Urinary bladder (tissue), 4 donors: ENCODE measurements around the gene STRBP. TPM values are rescaled to one million over a fixed set of nuclear protein-coding genes. Genes with fewer than 3 reads are reported as not detected.
"Not testable (repeated sequence)": the region's sequence is repeated elsewhere in the genome, so short reads cannot be mapped to it uniquely, and the experiment has no call there.

Experiments used
- DNase-seq: peaks from one replicate; pipeline ENCODE4 v3.0.0-alpha.2; 2015; ENCODE audit errors: extremely low spot score
- H3K27ac ChIP-seq: one replicate; pipeline ENCODE4 v1.5.1; 2013; ENCODE audit warnings: low read depth, mild to moderate bottlenecking, moderate library complexity
- H3K36me3 ChIP-seq: one replicate; pipeline ENCODE4 v1.6.1; 2013; ENCODE audit warnings: mild to moderate bottlenecking, moderate library complexity; ENCODE audit not compliant: insufficient read depth
- H3K4me1 ChIP-seq: one replicate; pipeline ENCODE4 v1.6.1; 2013; ENCODE audit warnings: mild to moderate bottlenecking, moderate library complexity; ENCODE audit not compliant: insufficient read depth
- H3K4me3 ChIP-seq: one replicate; pipeline ENCODE4 v1.5.1; 2013; ENCODE audit warnings: low read depth, low read length
- WGBS: extraction: QIAGEN DNeasy Blood & Tissue Kit; methylation state at CpG from one replicate; pipeline ENCODE4 v1.1.7; 2013; 5-methylcytosine and 5-hydroxymethylcytosine counted together
- polyA plus RNA-seq: library from polyadenylated mRNA; stranded (reverse); fragments of 200-250 nt; gene quantifications from one replicate; pipeline ENCODE4 v1.2.3, GENCODE V29; 2013
- total RNA-seq: library from RNA; depleted of rRNA; stranded (reverse); fragments of >200 nt; gene quantifications from one replicate; pipeline ENCODE4 v1.2.3, GENCODE V29; 2014
- donor health status: healthy with polysubstance abuse.
- donor health status: healthy.

STRBP gene
- total and polyA plus RNA-seq, 2 donors: 6.8 to 17.1 TPM

- not testable (repeated sequence) for H3K27ac ChIP-seq, H3K4me1 ChIP-seq, H3K4me3 ChIP-seq, DNase-seq, H3K36me3 ChIP-seq
- 97% methylated on average over 2 of the region's 2 CpGs for WGBS
Measured at GRCh38 chr9:123186029-123186428, 82.4 kb downstream of the STRBP start.

- Histone ChIP-seq H3K27ac (no peak overlapping the region), H3K4me1 (no peaks in the 10 kb centered on the region), H3K36me3 (peaks cover 2% of the 10 kb centered on the region), H3K4me3 (no peak overlapping the region)
- 92% methylated on average over 2 of the region's 2 CpGs for WGBS
- DNase-seq: no peak
Measured at GRCh38 chr9:123176949-123177348, 91.4 kb downstream of the STRBP start.

- H3K36me3 ChIP-seq: peaks cover 2% of the 10 kb centered on the region
- no peak overlapping the region for H3K27ac ChIP-seq
- WGBS: 70% methylated on average over 4 of the region's 4 CpGs
- H3K4me1 ChIP-seq: no peaks in the 10 kb centered on the region
- DNase-seq: no peak
- H3K4me3 ChIP-seq: no peak overlapping the region
Measured at GRCh38 chr9:123175854-123176629, 92.3 kb downstream of the STRBP start.

GRCh38 chr9:123174887-123175518, 93.4 kb downstream of the STRBP start:
- no peak for DNase-seq
- H3K4me1 ChIP-seq: no peaks in the 10 kb centered on the region
- peaks cover 2% of the 10 kb centered on the region for H3K36me3 ChIP-seq
- WGBS: 91% methylated on average over 1 of the region's 1 CpG
- H3K4me3 ChIP-seq: no peak overlapping the region
- no peak overlapping the region for H3K27ac ChIP-seq

DNA sequence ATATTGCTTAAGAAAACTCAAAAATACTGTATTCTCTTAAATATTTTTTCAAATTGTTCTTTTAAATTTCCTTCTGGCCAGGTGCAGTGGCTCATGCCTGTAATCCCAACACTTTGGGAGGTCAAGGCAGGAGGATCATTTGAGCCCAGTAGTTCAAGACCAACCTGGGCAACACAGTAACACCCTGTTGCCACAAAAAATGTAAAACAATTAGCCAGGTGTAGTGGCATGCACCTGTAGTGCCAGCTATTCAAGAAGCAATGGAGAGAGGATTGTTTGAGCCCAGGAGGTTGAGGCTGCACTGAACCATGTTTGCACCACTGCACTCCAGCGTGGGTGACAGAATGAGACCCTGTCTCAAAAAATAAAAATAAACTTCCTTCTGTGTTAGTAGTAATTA, 94.3 kb downstream of the STRBP start:
- no peak overlapping the region for H3K4me3 ChIP-seq
- no peak overlapping the region for H3K27ac ChIP-seq
- no peaks in the 10 kb centered on the region for H3K4me1 ChIP-seq
- DNase-seq: no peak
- 93% methylated on average over 1 of the region's 1 CpG for WGBS
- peaks cover 2% of the 10 kb centered on the region for H3K36me3 ChIP-seq

GRCh38 chr9:123169926-123170325, 98.5 kb downstream of the STRBP start:
- H3K36me3 ChIP-seq: peaks cover 2% of the 10 kb centered on the region
- WGBS: 88% methylated on average over 3 of the region's 3 CpGs

DNA sequence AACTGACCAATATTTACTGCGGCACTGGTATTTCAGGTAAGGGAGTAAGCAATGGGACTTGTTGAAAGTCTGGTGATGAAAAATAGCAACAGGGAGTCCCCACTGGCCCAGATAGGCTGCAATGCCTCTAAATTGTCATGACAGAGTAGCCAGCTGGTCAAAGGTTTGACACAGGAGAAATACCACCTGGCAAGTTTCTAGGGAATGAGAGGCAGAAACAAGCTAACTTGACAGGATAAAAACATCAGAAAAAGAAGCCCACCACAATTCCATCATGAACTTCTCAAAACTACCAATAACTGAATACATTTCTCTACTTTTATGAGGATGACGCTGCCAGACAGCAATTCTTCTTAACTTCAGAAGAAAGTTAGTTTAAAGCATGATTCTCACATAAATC, 99.8 kb downstream of the STRBP start:
- no peak for DNase-seq
- 89% methylated on average over 2 of the region's 2 CpGs for WGBS
- Histone ChIP-seq H3K4me3 (no peak overlapping the region), H3K27ac (no peak overlapping the region), H3K36me3 (peaks cover 2% of the 10 kb centered on the region), H3K4me1 (no peaks in the 10 kb centered on the region)

More at GRCh38 chr9:123169926-123170325, 98.5 kb downstream of the STRBP start:
- H3K4me3 ChIP-seq: no peak overlapping the region
- H3K4me1 ChIP-seq: no peaks in the 10 kb centered on the region
- no peak overlapping the region for H3K27ac ChIP-seq
- DNase-seq: no peak

DNA sequence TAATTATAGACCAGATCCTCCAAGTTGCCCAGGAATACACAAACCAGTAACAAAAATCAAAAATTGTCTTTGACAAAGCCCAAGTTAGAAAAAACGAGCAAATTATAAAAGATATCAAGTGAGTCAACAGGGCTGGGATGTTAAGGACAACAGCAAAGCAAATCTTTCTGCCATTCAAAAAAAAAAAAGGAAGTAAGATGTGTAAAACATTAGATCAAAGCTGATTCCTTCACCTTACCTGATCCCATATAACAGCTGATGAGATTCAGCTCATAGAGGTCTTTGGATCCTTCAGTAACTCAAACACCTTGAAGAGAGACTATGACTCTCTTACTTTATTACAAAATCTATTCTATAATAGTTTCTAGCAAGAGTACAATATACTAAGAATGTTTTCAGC, 100.9 kb downstream of the STRBP start:
- Histone ChIP-seq H3K36me3 (peaks cover 2% of the 10 kb centered on the region), H3K27ac (no peak overlapping the region), H3K4me1 (no peaks in the 10 kb centered on the region), H3K4me3 (no peak overlapping the region)
- no peak for DNase-seq
- 90% methylated on average over 1 of the region's 1 CpG for WGBS

GRCh38 chr9:123165813-123166212, 102.6 kb downstream of the STRBP start:
- no peaks in the 10 kb centered on the region for H3K4me1 ChIP-seq
- DNase-seq: no peak
- WGBS: 99% methylated on average over 1 of the region's 1 CpG
- H3K36me3 ChIP-seq: peaks cover 2% of the 10 kb centered on the region
- no peak overlapping the region for H3K4me3 ChIP-seq
- H3K27ac ChIP-seq: no peak overlapping the region

GRCh38 chr9:123164285-123164684, 104.1 kb downstream of the STRBP start:
- H3K36me3 ChIP-seq: peaks cover 4% of the 10 kb centered on the region
- no peak overlapping the region for H3K27ac ChIP-seq
- DNase-seq: no peak
- no peak overlapping the region for H3K4me3 ChIP-seq
- WGBS: 94% methylated on average over 2 of the region's 2 CpGs
- H3K4me1 ChIP-seq: no peaks in the 10 kb centered on the region

DNA sequence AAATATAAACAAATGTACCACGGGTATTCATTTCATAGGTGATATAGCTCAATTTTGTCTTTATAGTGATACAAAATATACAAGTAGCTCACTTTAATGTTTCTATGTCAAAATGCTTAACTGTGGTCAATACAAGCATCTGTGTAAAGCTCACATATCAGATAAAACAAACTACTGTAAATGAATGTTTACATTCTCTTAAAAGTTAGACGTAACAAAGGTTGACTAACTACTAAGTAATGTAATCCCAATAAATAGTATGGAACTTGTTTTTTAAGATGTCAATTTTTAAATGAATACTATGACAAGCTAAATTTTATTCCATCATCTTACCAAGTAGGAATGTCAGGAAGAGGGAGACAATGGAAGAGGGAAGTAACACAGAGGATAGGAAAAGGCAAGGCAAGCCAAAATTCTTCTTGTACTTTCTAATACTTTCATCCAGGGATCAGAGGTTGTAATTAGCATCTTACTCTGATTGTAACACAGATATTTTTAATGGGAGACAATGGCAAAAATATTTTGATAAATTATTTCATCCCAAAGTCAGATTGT, 105.5 kb downstream of the STRBP start:
- DNase-seq: no peak
- 53% methylated on average over 2 of the region's 2 CpGs for WGBS
- no peaks in the 10 kb centered on the region for H3K4me1 ChIP-seq
- H3K36me3 ChIP-seq: peaks cover 4% of the 10 kb centered on the region
- no peak overlapping the region for H3K4me3 ChIP-seq
- H3K27ac ChIP-seq: no peak overlapping the region

DNA sequence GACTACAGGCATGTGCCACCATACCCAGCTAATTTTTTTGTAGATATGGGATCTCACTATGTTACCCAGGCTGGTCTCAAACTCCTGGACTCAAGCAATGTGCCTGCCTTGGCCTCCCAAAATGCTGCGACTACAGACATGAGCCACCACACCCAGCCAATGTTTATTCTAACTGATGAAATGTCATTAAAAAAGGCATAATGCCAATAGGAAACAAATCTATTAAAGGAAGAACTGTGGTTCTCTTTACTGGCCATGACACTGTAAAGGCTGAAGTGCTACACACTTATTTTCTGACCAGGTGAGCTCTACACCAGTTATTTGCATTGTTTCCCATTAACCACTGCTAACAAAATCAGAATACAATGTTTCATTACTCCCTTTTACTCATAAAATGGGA, 106.0 kb downstream of the STRBP start:
- Histone ChIP-seq H3K36me3 (peaks cover 4% of the 10 kb centered on the region), H3K27ac (no peak overlapping the region), H3K4me1 (no peaks in the 10 kb centered on the region), H3K4me3 (no peak overlapping the region)
- WGBS: 69% methylated on average over 1 of the region's 1 CpG
- no peak for DNase-seq

DNA sequence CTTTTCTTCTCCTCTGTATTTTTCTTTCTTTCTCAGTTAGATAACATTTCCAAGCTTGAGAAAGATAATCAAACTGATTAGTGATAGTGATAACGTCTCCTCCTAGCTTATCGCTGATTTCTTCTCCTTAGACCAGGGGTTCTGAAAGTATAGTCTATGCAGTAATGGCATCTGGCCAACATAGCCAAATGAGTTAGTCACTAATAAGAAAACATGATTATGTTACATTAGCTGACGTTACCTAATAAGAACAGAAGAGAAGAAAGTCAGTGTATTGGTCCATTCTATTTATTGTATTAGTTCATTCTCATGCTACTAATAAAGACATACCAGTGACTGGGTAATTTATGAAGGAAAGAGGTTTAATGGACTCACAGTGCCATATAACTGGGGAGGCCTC, 111.2 kb downstream of the STRBP start:
- Histone ChIP-seq H3K4me1 (no peaks in the 10 kb centered on the region), H3K4me3 (no peak overlapping the region), H3K27ac (no peak overlapping the region), H3K36me3 (peaks cover 3% of the 10 kb centered on the region)
- 86% methylated on average over 3 of the region's 3 CpGs for WGBS
- DNase-seq: no peak
